H1 (cell line): ENCODE results near the gene TOMM34. TPM values are rescaled to one million over a fixed set of nuclear protein-coding genes. Genes with fewer than 3 reads are reported as not detected.

Source experiments
- CTCF ChIA-PET: fragments of 300-600 bp; sonication (Branson Sonifier 250); formaldehyde crosslinking; loops from one replicate; lab custom pipeline; 2021; ENCODE audit not compliant: partially characterized antibody; lab: Charles Lee
- POLR2A ChIA-PET: fragments of 300-600 bp; sonication (Branson Sonifier 250); formaldehyde crosslinking; loops from one replicate; lab custom pipeline; 2021; ENCODE audit warnings: inconsistent platforms; ENCODE audit not compliant: partially characterized antibody; lab: Charles Lee
- DNase-seq, 2 experiments: peaks; one replicate each; pipeline versions ENCODE4 v3.0.0 to v3.0.0-alpha.2; 2010 to 2022; ENCODE audit warnings: low spot score in 2 of 2, low read depth in 1 of 2, mixed read lengths in 1 of 2
- FAIRE-seq: peaks from 2 replicates; lab custom pipeline; 2011; peaks lifted over from hg19 to GRCh38; lab: Jason Lieb, UNC
- H2AFZ ChIP-seq: 2 replicates; pipeline ENCODE4 v1.8.1; 2012; ENCODE audit warnings: low read length, inconsistent platforms
- H2AK5ac ChIP-seq: 2 replicates; pipeline ENCODE4 v1.6.1; 2013; ENCODE audit warnings: low read depth, low read length
- H2BK120ac ChIP-seq: replicated peaks from 2 replicates; pipeline ENCODE3; 2013; ENCODE audit warnings: low read depth, low read length, inconsistent platforms
- H2BK12ac ChIP-seq: 2 replicates; pipeline ENCODE4 v1.6.1; 2013; ENCODE audit warnings: low read depth, low read length
- H2BK15ac ChIP-seq: 2 replicates; pipeline ENCODE4 v1.6.1; 2013; ENCODE audit warnings: low read length
- H2BK20ac ChIP-seq: 2 replicates; pipeline ENCODE4 v1.6.1; 2013; ENCODE audit warnings: low read length
- H2BK5ac ChIP-seq: 2 replicates; pipeline ENCODE4 v1.6.1; 2013; ENCODE audit warnings: low read depth, low read length
- H3K14ac ChIP-seq: 2 replicates; pipeline ENCODE4 v1.6.1; 2013; ENCODE audit warnings: inconsistent platforms; ENCODE audit not compliant: insufficient read length
- H3K18ac ChIP-seq: 2 replicates; pipeline ENCODE4 v1.6.1; 2013; ENCODE audit warnings: low read length; ENCODE audit errors: extremely low read depth
- H3K23ac ChIP-seq: 2 replicates; pipeline ENCODE4 v1.6.1; 2013; ENCODE audit warnings: inconsistent platforms; ENCODE audit not compliant: insufficient read length
- H3K23me2 ChIP-seq: 2 replicates; pipeline ENCODE4 v1.6.1; 2013; ENCODE audit warnings: low read depth, low read length
- H3K27ac ChIP-seq: 2 replicates; pipeline ENCODE4 v1.6.1; 2011; ENCODE audit warnings: low read depth, low read length, inconsistent platforms
- H3K27me3 ChIP-seq, 4 experiments: replicated peaks in 1 of 4; 1 replicate in 1 of 4; 2 replicates in 3 of 4; pipeline versions ENCODE4 v1.6.1 to v1.8.1; 2011 to 2013; ENCODE audit warnings: low read length in 3 of 4, mild to moderate bottlenecking in 3 of 4, inconsistent platforms in 2 of 4, mixed read lengths in 2 of 4, moderate library complexity in 1 of 4; ENCODE audit not compliant: control insufficient read depth in 3 of 4, insufficient read depth in 3 of 4; ENCODE audit errors: extremely low read depth in 1 of 4
- H3K36me3 ChIP-seq, 4 experiments: 2 replicates each; pipeline versions ENCODE4 v1.6.1 to v1.8.1; 2011 to 2013; ENCODE audit warnings: mild to moderate bottlenecking in 4 of 4, low read length in 3 of 4, moderate library complexity in 2 of 4, control low read depth in 1 of 4, inconsistent platforms in 1 of 4; ENCODE audit not compliant: insufficient read depth in 4 of 4, control insufficient read depth in 2 of 4
- H3K4ac ChIP-seq: replicated peaks from 2 replicates; pipeline ENCODE3; 2013; ENCODE audit warnings: low read length, low read depth, mixed read lengths, inconsistent platforms; ENCODE audit not compliant: insufficient read length
- H3K4me1 ChIP-seq, 4 experiments: replicated peaks in 1 of 4; 1 replicate in 1 of 4; 2 replicates in 3 of 4; pipeline versions ENCODE4 v1.6.1 to v1.8.1; 2011 to 2013; ENCODE audit warnings: low read length in 3 of 4, inconsistent platforms in 2 of 4, mixed read lengths in 1 of 4; ENCODE audit not compliant: insufficient read depth in 4 of 4, control insufficient read depth in 3 of 4
- H3K4me2 ChIP-seq, 2 experiments: 2 replicates each; pipeline versions ENCODE4 v1.6.1 to v1.8.1; 2011 to 2013; ENCODE audit warnings: low read depth in 2 of 2, low read length in 2 of 2, control low read depth in 1 of 2, inconsistent platforms in 1 of 2, mild to moderate bottlenecking in 1 of 2; ENCODE audit not compliant: insufficient read depth in 1 of 2
- H3K4me3 ChIP-seq, 4 experiments: fragments of 200-600, 300-600 bp in 1 of 4; sonication (generic), shearing (Covaris generic), sonication (Bioruptor Twin) in 1 of 4; 2 replicates each; pipeline versions ENCODE4 v1.5.1 to v1.8.1; 2011 to 2016; ENCODE audit warnings: low read length in 4 of 4, low read depth in 3 of 4, control low read depth in 2 of 4, inconsistent platforms in 2 of 4, mild to moderate bottlenecking in 2 of 4, mixed read lengths in 1 of 4, moderate library complexity in 1 of 4; ENCODE audit not compliant: insufficient read depth in 2 of 4; ENCODE audit errors: extremely low read depth in 1 of 4
- H3K56ac ChIP-seq: replicated peaks from 2 replicates; pipeline ENCODE3; 2013; ENCODE audit warnings: low read depth, mild to moderate bottlenecking, mixed read lengths, low read length, inconsistent platforms; ENCODE audit not compliant: insufficient read length
- H3K79me1 ChIP-seq: 2 replicates; pipeline ENCODE4 v1.6.1; 2013; ENCODE audit warnings: low read depth, low read length, control low read depth
- H3K79me2 ChIP-seq, 2 experiments: 2 replicates each; pipeline versions ENCODE4 v1.6.1 to v1.8.1; 2012 to 2013; ENCODE audit warnings: low read length in 2 of 2, mild to moderate bottlenecking in 2 of 2, inconsistent platforms in 1 of 2; ENCODE audit not compliant: insufficient read depth in 2 of 2, control insufficient read depth in 1 of 2
- H3K9ac ChIP-seq, 4 experiments: replicated peaks in 1 of 4; 1 replicate in 1 of 4; 2 replicates in 3 of 4; pipeline versions ENCODE4 v1.6.1 to v1.8.1; 2011 to 2013; ENCODE audit warnings: low read depth in 3 of 4, low read length in 3 of 4, control low read depth in 2 of 4, mild to moderate bottlenecking in 2 of 4, moderate library complexity in 2 of 4, inconsistent platforms in 1 of 4; ENCODE audit errors: extremely low read depth in 1 of 4
- H3K9me3 ChIP-seq, 2 experiments: 2 replicates each; pipeline versions ENCODE4 v1.6.1 to v1.8.1; 2012 to 2013; ENCODE audit warnings: mild to moderate bottlenecking in 2 of 2, moderate library complexity in 2 of 2, control low read depth in 1 of 2, inconsistent platforms in 1 of 2, low read depth in 1 of 2, low read length in 1 of 2, mixed read lengths in 1 of 2; ENCODE audit not compliant: insufficient read depth in 2 of 2
- H4K20me1 ChIP-seq, 2 experiments: replicated peaks in 1 of 2; 2 replicates each; pipeline versions ENCODE3 to v1.8.1; 2011 to 2013; ENCODE audit warnings: inconsistent platforms in 2 of 2, low read length in 2 of 2, mild to moderate bottlenecking in 1 of 2; ENCODE audit not compliant: insufficient read depth in 2 of 2, control insufficient read depth in 1 of 2
- H4K5ac ChIP-seq: 2 replicates; pipeline ENCODE4 v1.6.1; 2013; ENCODE audit warnings: low read length, low read depth, mixed read lengths, inconsistent platforms; ENCODE audit not compliant: insufficient read length
- H4K8ac ChIP-seq: 2 replicates; pipeline ENCODE4 v1.8.0; 2013; ENCODE audit warnings: mild to moderate bottlenecking, moderate library complexity, low read length, inconsistent platforms; ENCODE audit not compliant: insufficient read depth; ENCODE audit errors: extremely low read depth
- H4K91ac ChIP-seq: replicated peaks from 2 replicates; pipeline ENCODE3; 2013; ENCODE audit warnings: low read length, mixed read lengths, inconsistent platforms; ENCODE audit not compliant: insufficient read length
- BACH1 ChIP-seq: IDR thresholded peaks from 2 replicates; pipeline ENCODE4 v1.6.1; 2012; ENCODE audit warnings: low read length, improper control_type of control experiment
- CHD1 ChIP-seq: IDR thresholded peaks from 2 replicates; pipeline ENCODE4 v1.6.1; 2012; ENCODE audit warnings: low read depth, low read length, improper control_type of control experiment
- SAP30 ChIP-seq: fragments of 300-600 bp; sonication (generic); IDR thresholded peaks from 2 replicates; pipeline ENCODE4 v1.7.1; 2012; ENCODE audit warnings: low read length, moderate library complexity, mild to moderate bottlenecking, inconsistent platforms; ENCODE audit not compliant: insufficient read depth, insufficient replicate concordance
- SP1 ChIP-seq: IDR thresholded peaks from 2 replicates; pipeline ENCODE4 v1.6.1; 2011; ENCODE audit warnings: low read depth, low read length
- WGBS, 2 experiments: shearing (Covaris generic) in 1 of 2; methylation state at CpG; one replicate each; pipeline versions ENCODE4 v1.1.6 to v1.1.7; 2013 to 2015; ENCODE audit warnings: low lambda C conversion rate in 2 of 2, mixed read lengths in 2 of 2, inconsistent platforms in 1 of 2, low coverage in 1 of 2, missing lambda C conversion rate in 1 of 2; ENCODE audit not compliant: insufficient replicate concordance in 2 of 2, insufficient coverage in 1 of 2, insufficient read length in 1 of 2; ENCODE audit errors: extremely low coverage in 1 of 2, missing lambda C conversion rate in 1 of 2; 5-methylcytosine and 5-hydroxymethylcytosine counted together
- polyA plus RNA-seq, 7 experiments: library from polyadenylated mRNA; depleted of rRNA in 3 of 7; stranded (reverse) in 5 of 7; unstranded in 2 of 7; fragments of >200 nt in 5 of 7; fragments of 200-250 nt in 2 of 7; gene quantifications; 1 replicate in 5 of 7; 2 replicates in 1 of 7; 4 replicates in 1 of 7; pipeline versions ENCODE4 v1.2.1 to v1.2.3, GENCODE V29; 2011 to 2013; ENCODE audit warnings: missing spikeins in 2 of 7, mixed read lengths in 2 of 7
- total RNA-seq: library from RNA; stranded (reverse); fragmentation: NEBNext Ultra II Directional; extraction: Animal tissue kit (Norgen Biotek cat#: 25700); gene quantifications from 2 replicates; pipeline ENCODE4 v1.2.1, GENCODE V29; 2021

Gene TOMM34
- total and polyA plus RNA-seq, 2 of the 8 experiments (the other 6 are each of a cell fraction or from before 2014, with no cell fraction given) = 32.1 to 35.1 TPM

DNA sequence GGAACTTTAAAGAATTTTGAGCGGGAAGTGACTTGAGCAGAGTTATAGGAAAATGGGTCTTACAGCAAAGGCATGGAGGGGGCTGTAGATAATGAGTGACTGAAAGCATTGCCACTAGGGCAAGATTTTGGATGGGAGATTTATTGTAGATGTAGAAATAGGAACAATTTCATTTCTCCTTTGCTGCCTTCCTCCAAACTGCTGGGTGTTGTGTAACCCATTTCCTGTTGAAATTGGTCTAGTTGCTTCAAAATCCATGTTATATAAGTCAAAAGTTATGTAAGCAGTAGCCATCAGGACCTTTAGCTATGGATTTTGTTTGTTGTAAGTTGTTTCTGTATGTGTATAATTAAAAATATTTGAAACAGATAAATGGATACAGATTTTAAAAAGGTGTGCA, 63.6 kb downstream of the TOMM34 start:
- Histone ChIP-seq H3K56ac (no peak overlapping the region), H3K27ac (no peak overlapping the region), H3K23me2 (no peaks in the 10 kb centered on the region), H3K79me1 (peaks cover 12% of the 10 kb centered on the region), H3K79me2 (peaks cover 22 to 100% of the 10 kb centered on the region in 2 experiments), H3K4ac (no peak overlapping the region), H3K9ac (no peak overlapping the region), H2BK20ac (no peak overlapping the region), H3K23ac (no peak overlapping the region), H2BK120ac (no peak overlapping the region), H2AK5ac (no peak overlapping the region), H2BK5ac (no peak overlapping the region), H3K36me3 (peaks cover 0 to 7% (median 1%) of the 10 kb centered on the region in 4 experiments; a peak in 3 of 8 replicates), H3K9me3 (no peaks in the 10 kb centered on the region), H3K4me3 (no peak overlapping the region), H2BK15ac (no peak overlapping the region), H3K4me1 (no peaks in the 10 kb centered on the region), H3K4me2 (no peak overlapping the region), H2BK12ac (no peak overlapping the region), H3K27me3 (no peaks in the 10 kb centered on the region), H4K8ac (no peak overlapping the region), H4K20me1 (peaks cover 14 to 31% of the 10 kb centered on the region in 2 experiments), H4K91ac (no peak overlapping the region), H3K14ac (no peak overlapping the region), H4K5ac (no peak overlapping the region), H2AFZ (no peak overlapping the region), H3K18ac (no peak overlapping the region)
- TF ChIP-seq SAP30 (no peak), BACH1 (no peak), SP1 (no peak), CHD1 (no peak)
- WGBS, 2 experiments = 100% methylated on average over 1 of the region's 1 CpG; no CpG with 5 or more reads in 1 of the 2 experiments
- DNase-seq (no peak), FAIRE-seq (no peak)
- POLR2A ChIA-PET = interaction anchor here (1.0 to 6.6 kb wide), 4 partner anchors 8 to 144 kb away, joined by 3 to 38 read pairs (median 5); partner anchors contain the start of genes PABPC1L and YWHAB
- CTCF ChIA-PET = interaction anchor here (1.5 kb wide), 1 partner anchor 97 kb away, joined by 3 read pairs; no protein-coding TSS in a partner anchor
